ENCODE measurements around the gene HECW1.

HECW1 gene

DNA sequence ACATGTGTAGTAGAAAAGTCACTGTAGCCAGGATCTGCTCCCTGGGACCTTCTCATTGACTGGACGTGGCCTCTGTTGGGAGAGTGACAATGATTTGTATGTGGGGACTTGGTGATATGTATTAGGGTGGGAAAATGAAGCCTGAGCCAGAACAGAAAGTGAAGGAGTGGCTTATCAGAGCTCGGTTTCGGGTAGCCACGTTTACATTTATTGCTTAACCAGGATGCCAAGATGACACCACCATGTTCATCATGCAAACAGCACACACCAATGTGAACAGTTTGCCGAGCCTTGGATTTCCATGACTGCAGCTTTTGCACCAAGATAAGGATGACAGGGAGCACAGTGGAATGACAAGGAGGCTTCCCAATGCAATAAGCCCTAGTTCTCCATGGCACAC, 357.7 kb downstream of the HECW1 start:
- TF ChIP-seq SIN3A (IDR thresholded peaks at IDR 0.05; ENCODE audit: borderline replicate concordance, insufficient read depth, low read length) (no peak), POLR2AphosphoS5 (IDR thresholded peaks at IDR 0.05; ENCODE audit: low read depth, low read length) (no peak), FOXP2 (optimal IDR thresholded peaks at IDR 0.05; ENCODE audit: borderline replicate concordance, extremely low read depth, extremely low read length, insufficient read depth) (no peak), TAF1 (IDR thresholded peaks at IDR 0.05; ENCODE audit: borderline replicate concordance, insufficient read depth, low read length) (no peak)
- TF ChIP-seq, protein P1, sequence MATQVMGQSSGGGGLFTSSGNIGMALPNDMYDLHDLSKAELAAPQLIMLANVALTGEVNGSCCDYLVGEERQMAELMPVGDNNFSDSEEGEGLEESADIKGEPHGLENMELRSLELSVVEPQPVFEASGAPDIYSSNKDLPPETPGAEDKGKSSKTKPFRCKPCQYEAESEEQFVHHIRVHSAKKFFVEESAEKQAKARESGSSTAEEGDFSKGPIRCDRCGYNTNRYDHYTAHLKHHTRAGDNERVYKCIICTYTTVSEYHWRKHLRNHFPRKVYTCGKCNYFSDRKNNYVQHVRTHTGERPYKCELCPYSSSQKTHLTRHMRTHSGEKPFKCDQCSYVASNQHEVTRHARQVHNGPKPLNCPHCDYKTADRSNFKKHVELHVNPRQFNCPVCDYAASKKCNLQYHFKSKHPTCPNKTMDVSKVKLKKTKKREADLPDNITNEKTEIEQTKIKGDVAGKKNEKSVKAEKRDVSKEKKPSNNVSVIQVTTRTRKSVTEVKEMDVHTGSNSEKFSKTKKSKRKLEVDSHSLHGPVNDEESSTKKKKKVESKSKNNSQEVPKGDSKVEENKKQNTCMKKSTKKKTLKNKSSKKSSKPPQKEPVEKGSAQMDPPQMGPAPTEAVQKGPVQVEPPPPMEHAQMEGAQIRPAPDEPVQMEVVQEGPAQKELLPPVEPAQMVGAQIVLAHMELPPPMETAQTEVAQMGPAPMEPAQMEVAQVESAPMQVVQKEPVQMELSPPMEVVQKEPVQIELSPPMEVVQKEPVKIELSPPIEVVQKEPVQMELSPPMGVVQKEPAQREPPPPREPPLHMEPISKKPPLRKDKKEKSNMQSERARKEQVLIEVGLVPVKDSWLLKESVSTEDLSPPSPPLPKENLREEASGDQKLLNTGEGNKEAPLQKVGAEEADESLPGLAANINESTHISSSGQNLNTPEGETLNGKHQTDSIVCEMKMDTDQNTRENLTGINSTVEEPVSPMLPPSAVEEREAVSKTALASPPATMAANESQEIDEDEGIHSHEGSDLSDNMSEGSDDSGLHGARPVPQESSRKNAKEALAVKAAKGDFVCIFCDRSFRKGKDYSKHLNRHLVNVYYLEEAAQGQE (IDR thresholded peaks at IDR 0.05; ENCODE audit: insufficient read depth in 1 of 2, low read depth in 2 of 2, low read length in 2 of 2): no peak

DNA sequence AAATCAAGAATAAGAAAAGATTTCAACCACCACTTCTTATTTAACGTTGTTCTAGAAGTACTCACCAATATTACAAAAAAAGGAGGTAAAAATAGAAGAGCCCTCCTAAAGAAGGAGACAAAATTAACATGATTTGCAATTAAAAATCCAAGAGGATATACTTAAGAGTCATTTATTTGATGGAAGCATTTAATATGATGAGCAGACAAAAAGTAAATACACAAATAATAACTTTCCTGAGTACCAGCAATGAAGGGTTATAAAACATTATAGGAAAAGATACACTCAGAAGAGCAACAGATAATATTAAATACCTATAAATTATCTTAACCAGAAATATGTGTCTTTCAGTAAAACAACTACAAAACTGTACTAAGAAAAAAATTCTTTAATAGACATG, 363.5 kb downstream of the HECW1 start:
- TF ChIP-seq SIN3A (IDR thresholded peaks at IDR 0.05; ENCODE audit: borderline replicate concordance, insufficient read depth, low read length): no peak
- no peak for TF ChIP-seq FOXP2 (optimal IDR thresholded peaks at IDR 0.05; ENCODE audit: borderline replicate concordance, extremely low read depth, extremely low read length, insufficient read depth)
- TF ChIP-seq TAF1 (IDR thresholded peaks at IDR 0.05; ENCODE audit: borderline replicate concordance, insufficient read depth, low read length): no peak
- no peak for TF ChIP-seq POLR2AphosphoS5 (IDR thresholded peaks at IDR 0.05; ENCODE audit: low read depth, low read length)
- TF ChIP-seq, protein P1 (IDR thresholded peaks at IDR 0.05; ENCODE audit: insufficient read depth in 1 of 2, low read depth in 2 of 2, low read length in 2 of 2): no peak

DNA sequence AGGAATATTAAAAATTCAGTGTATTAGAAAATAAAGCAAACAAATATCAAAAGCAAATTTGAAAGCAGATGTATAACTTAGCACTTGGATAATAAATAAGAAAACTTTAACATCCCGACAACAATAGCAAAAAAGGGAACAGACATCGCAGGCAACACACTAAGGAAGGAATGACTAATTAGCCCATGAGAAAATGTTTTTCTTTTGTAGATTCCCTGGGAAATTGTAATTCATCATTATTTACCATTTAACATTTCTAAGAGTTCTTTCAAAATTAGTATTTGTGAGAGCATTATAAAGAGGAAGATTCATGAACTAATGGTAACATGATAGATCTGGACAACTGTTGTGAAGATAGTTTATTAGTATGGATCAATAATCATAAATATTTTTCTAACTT, 364.4 kb downstream of the HECW1 start:
- no peak for TF ChIP-seq TAF1 (IDR thresholded peaks at IDR 0.05; ENCODE audit: borderline replicate concordance, insufficient read depth, low read length)
- TF ChIP-seq FOXP2 (optimal IDR thresholded peaks at IDR 0.05; ENCODE audit: borderline replicate concordance, extremely low read depth, extremely low read length, insufficient read depth): no peak
- TF ChIP-seq, protein P1 (IDR thresholded peaks at IDR 0.05; ENCODE audit: insufficient read depth in 1 of 2, low read depth in 2 of 2, low read length in 2 of 2): no peak
- TF ChIP-seq POLR2AphosphoS5 (IDR thresholded peaks at IDR 0.05; ENCODE audit: low read depth, low read length): no peak
- TF ChIP-seq SIN3A (IDR thresholded peaks at IDR 0.05; ENCODE audit: borderline replicate concordance, insufficient read depth, low read length): no peak

DNA sequence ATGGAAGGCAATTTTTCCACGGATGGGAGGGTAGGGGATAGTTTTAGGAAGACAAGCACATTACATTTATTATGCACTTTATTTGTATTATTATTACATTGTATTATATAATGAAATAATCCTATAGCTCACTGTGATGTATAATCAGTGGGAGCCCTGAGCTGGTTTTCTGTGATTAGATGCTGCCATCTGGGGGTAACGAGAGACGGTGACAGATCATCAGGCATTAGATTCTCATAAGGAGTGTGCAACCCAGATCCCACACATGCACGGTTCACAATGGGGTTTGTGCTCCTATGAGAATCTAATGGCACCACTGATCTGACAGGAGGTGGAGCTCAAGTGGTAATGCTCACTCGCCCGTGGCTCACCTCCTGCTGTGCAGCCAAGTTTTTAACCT, 366.6 kb downstream of the HECW1 start:
- TF ChIP-seq POLR2AphosphoS5 (IDR thresholded peaks at IDR 0.05; ENCODE audit: low read depth, low read length): no peak
- TF ChIP-seq, protein P1 (IDR thresholded peaks at IDR 0.05; ENCODE audit: insufficient read depth in 1 of 2, low read depth in 2 of 2, low read length in 2 of 2): no peak

DNA sequence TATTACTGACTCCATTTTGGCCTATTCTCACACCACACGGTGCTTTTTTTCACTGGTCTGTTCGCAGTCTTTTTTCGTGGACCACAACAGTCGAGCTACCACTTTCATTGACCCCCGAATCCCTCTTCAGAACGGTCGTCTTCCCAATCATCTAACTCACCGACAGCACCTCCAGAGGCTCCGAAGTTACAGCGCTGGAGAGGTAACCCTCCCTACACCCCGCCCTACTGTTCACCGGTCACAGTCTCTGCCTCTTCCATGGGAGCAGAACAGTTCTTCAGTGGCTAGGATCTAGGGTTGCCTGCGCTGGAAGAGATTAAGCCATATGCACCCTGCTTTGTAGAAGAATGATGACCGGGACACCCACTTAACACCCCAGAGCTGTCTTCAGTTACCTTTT, 367.1 kb downstream of the HECW1 start:
- no peak for TF ChIP-seq TAF1 (IDR thresholded peaks at IDR 0.05; ENCODE audit: borderline replicate concordance, insufficient read depth, low read length)
- TF ChIP-seq FOXP2 (optimal IDR thresholded peaks at IDR 0.05; ENCODE audit: borderline replicate concordance, extremely low read depth, extremely low read length, insufficient read depth): no peak
- no peak for TF ChIP-seq POLR2AphosphoS5 (IDR thresholded peaks at IDR 0.05; ENCODE audit: low read depth, low read length)
- TF ChIP-seq, protein P1 (IDR thresholded peaks at IDR 0.05; ENCODE audit: insufficient read depth in 1 of 2, low read depth in 2 of 2, low read length in 2 of 2): no peak
- no peak for TF ChIP-seq SIN3A (IDR thresholded peaks at IDR 0.05; ENCODE audit: borderline replicate concordance, insufficient read depth, low read length)
